ENCODE data around the gene MACROD2. TPM values are rescaled to one million over a fixed set of nuclear protein-coding genes. Genes with fewer than 3 reads are reported as not detected.

MACROD2 gene
- polyA plus RNA-seq, 1 donor (not counting 4 experiments of a cell fraction or from before 2014, with no cell fraction given), result 0.71 TPM

- TF ChIP-seq CTCF (optimal IDR thresholded peaks at IDR 0.05 in 1 of 3, IDR thresholded peaks at IDR 0.05 in 1 of 3, conservative IDR thresholded peaks at IDR 0.05 in 1 of 3; ENCODE audit: extremely low read depth in 1 of 3, insufficient read depth in 2 of 3, low read length in 3 of 3), result no peak
- TF ChIP-seq EZH2 (IDR thresholded peaks at IDR 0.05; ENCODE audit: low read length), result no peak
- H3K79me2 ChIP-seq (ENCODE audit: control insufficient read depth, insufficient read depth, low read length), result no peaks in the 10 kb centered on the region
- H3K4me1 ChIP-seq (ENCODE audit: control insufficient read depth, extremely low read depth, insufficient read depth, low read length), result no peaks in the 10 kb centered on the region
- H3K9me3 ChIP-seq (ENCODE audit: control insufficient read depth, low read depth, low read length), result no peaks in the 10 kb centered on the region
- H3K27ac ChIP-seq (ENCODE audit: control insufficient read depth, insufficient read depth, low read length), result no peak overlapping the region
- H4K20me1 ChIP-seq (ENCODE audit: control insufficient read depth, extremely low read depth, insufficient read depth, low read length), result no peaks in the 10 kb centered on the region
- H3K4me3 ChIP-seq (ENCODE audit: control insufficient read depth in 2 of 3, extremely low read depth in 1 of 3, insufficient read depth in 2 of 3, low read depth in 1 of 3, low read length in 3 of 3), result no peak overlapping the region
- H3K9ac ChIP-seq (ENCODE audit: control insufficient read depth, extremely low read depth, insufficient read depth, low read length), result no peak overlapping the region
- DNase-seq (ENCODE audit: low read depth, low spot score) (peak; percentile 72), FAIRE-seq (peak; percentile 85)
- no peak overlapping the region for H2AFZ ChIP-seq (ENCODE audit: control insufficient read depth, low read length)
- dilution Hi-C loops (cut with MboI; ENCODE audit: extremely low pct_ligation_motif_present, low sequenced_read_pairs), result no loop called here
- H3K36me3 ChIP-seq (ENCODE audit: control insufficient read depth in 2 of 2, extremely low read depth in 1 of 2, insufficient read depth in 2 of 2, low read length in 2 of 2), result no peaks in the 10 kb centered on the region
- no peaks in the 10 kb centered on the region for H3K9me1 ChIP-seq (ENCODE audit: control insufficient read depth, extremely low read depth, insufficient read depth, low read length)
- H3K27me3 ChIP-seq (ENCODE audit: control insufficient read depth, extremely low read depth, insufficient read depth, low read length), result no peaks in the 10 kb centered on the region
- no peak overlapping the region for H3K4me2 ChIP-seq (ENCODE audit: control insufficient read depth, extremely low read depth, insufficient read depth, low read depth, low read length)
These were observed 1623.6 kb downstream of the MACROD2 start for GRCh38 chr20:15618912-15619311.

GRCh38 chr20:15619341-15619740, 1624.0 kb downstream of the MACROD2 start:
- Histone ChIP-seq H3K36me3 (ENCODE audit: control insufficient read depth in 2 of 2, extremely low read depth in 1 of 2, insufficient read depth in 2 of 2, low read length in 2 of 2) (no peaks in the 10 kb centered on the region), H3K9me1 (ENCODE audit: control insufficient read depth, extremely low read depth, insufficient read depth, low read length) (no peaks in the 10 kb centered on the region), H3K79me2 (ENCODE audit: control insufficient read depth, insufficient read depth, low read length) (no peaks in the 10 kb centered on the region), H3K27ac (ENCODE audit: control insufficient read depth, insufficient read depth, low read length) (no peak overlapping the region), H3K4me1 (ENCODE audit: control insufficient read depth, extremely low read depth, insufficient read depth, low read length) (no peaks in the 10 kb centered on the region), H3K9ac (ENCODE audit: control insufficient read depth, extremely low read depth, insufficient read depth, low read length) (no peak overlapping the region), H3K9me3 (ENCODE audit: control insufficient read depth, low read depth, low read length) (no peaks in the 10 kb centered on the region), H2AFZ (ENCODE audit: control insufficient read depth, low read length) (no peak overlapping the region), H4K20me1 (ENCODE audit: control insufficient read depth, extremely low read depth, insufficient read depth, low read length) (no peaks in the 10 kb centered on the region), H3K27me3 (ENCODE audit: control insufficient read depth, extremely low read depth, insufficient read depth, low read length) (no peaks in the 10 kb centered on the region), H3K4me2 (ENCODE audit: control insufficient read depth, extremely low read depth, insufficient read depth, low read depth, low read length) (no peak overlapping the region), H3K4me3 (ENCODE audit: control insufficient read depth in 2 of 3, extremely low read depth in 1 of 3, insufficient read depth in 2 of 3, low read depth in 1 of 3, low read length in 3 of 3) (no peak overlapping the region)
- FAIRE-seq, result no peak
- TF ChIP-seq CTCF (optimal IDR thresholded peaks at IDR 0.05 in 1 of 3, IDR thresholded peaks at IDR 0.05 in 1 of 3, conservative IDR thresholded peaks at IDR 0.05 in 1 of 3; ENCODE audit: extremely low read depth in 1 of 3, insufficient read depth in 2 of 3, low read length in 3 of 3) (no peak), EZH2 (IDR thresholded peaks at IDR 0.05; ENCODE audit: low read length) (no peak)
- peak; percentile 15 for DNase-seq (ENCODE audit: low read depth, low spot score)
- dilution Hi-C loops (cut with MboI; ENCODE audit: extremely low pct_ligation_motif_present, low sequenced_read_pairs), result no loop called here
